Caki2 (cell line): ENCODE measurements around the gene NXN. TPM values are rescaled to one million over a fixed set of nuclear protein-coding genes. Genes with fewer than 3 reads are reported as not detected.
"Not testable (repeated sequence)": the region's sequence is repeated elsewhere in the genome, so short reads cannot be mapped to it uniquely, and the experiment has no call there.

Experiments used
- DNase-seq: peaks from one replicate; pipeline ENCODE4 v3.0.0-alpha.2; 2015; ENCODE audit warnings: low read depth
- in situ Hi-C: cut with HindIII; loops from 2 replicates; pipeline ENCODE4 v1.10.0; 2016; ENCODE audit warnings: low sequenced_read_pairs, low pct_unique_long_range_greater_than_20kb, mixed read lengths
- total RNA-seq: library from RNA; depleted of rRNA; stranded (reverse); fragments of >200 nt; shearing (Covaris generic); gene quantifications from 2 replicates; pipeline ENCODE4 v1.2.3, GENCODE V29; 2014; ENCODE audit warnings: low replicate concordance

NXN gene
- total RNA-seq, 1 experiment from 2014 or later: 65.7 TPM

DNA sequence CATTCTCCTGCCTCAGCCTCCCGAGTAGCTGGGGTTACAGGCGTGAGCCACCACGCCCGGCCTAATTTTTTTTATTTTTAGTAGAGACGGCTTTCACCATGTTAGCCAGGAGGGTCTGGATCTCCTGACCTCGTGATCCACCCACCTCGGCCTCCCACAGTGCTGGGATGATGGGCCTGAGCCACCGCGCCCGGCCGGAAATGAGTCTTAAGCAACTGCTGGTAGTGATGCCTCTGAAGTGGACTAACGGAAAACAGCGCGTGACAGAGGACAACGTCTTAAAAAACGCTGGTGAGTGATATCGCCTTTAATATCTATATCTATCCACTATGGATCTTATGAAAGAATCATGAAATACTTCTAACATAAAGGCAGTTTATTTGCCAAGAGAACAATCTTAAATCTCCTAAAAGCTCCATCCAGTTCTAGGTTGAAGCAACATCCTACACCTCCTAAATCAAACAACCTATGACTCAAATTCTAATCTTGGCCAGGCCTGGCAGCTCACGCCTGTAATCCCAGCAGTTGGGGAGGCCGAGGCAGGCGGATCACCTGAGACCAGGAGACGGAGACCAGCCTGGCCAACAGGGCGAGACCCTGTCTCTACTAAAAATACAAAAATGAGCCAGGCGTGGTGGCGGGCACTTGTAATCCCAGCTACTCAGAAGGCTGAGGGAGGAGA, 69.8 kb downstream of the NXN start:
- in situ Hi-C loops: no loop called here
- DNase-seq: no peak

DNA sequence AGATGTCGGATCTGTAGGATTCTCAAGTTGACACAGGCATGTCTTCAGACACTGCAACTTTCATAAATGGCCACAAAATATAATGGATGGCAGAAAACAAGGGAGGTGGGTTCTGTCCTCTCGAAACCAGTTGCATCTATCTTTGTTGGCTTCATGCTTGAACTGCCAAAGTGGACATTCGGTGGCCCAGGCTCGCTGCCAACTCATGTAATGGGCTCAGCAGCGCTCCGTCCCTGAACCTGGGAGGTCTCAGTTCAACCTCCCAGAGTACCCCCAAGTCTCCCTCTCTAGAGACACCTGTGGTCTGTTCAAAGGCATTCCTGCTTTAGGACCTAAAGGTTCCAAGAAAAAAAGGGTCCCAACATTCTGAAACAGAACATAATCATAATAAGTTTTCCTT, 71.9 kb downstream of the NXN start:
- in situ Hi-C loops: no loop called here
- DNase-seq: no peak

DNA sequence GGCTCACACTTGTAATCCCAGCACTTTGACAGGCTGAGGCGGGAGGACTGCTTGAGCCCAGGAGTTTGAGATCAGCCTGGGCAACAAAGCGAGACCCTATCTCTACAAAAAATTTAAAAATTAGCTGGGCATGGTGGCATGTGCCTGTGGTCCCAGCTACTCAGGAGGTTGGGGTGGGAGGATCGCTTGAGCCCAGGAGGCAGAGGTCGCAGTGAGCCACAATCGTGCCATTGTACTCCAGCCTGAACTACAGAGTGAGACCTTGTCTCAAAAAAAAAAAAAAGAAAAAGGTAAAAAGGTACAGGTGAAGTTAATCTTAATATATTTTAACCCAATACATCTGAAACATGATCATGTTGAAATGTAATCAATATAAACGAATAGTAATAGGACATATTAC, 73.9 kb downstream of the NXN start:
- DNase-seq, in situ Hi-C loops: not testable (repeated sequence)

DNA sequence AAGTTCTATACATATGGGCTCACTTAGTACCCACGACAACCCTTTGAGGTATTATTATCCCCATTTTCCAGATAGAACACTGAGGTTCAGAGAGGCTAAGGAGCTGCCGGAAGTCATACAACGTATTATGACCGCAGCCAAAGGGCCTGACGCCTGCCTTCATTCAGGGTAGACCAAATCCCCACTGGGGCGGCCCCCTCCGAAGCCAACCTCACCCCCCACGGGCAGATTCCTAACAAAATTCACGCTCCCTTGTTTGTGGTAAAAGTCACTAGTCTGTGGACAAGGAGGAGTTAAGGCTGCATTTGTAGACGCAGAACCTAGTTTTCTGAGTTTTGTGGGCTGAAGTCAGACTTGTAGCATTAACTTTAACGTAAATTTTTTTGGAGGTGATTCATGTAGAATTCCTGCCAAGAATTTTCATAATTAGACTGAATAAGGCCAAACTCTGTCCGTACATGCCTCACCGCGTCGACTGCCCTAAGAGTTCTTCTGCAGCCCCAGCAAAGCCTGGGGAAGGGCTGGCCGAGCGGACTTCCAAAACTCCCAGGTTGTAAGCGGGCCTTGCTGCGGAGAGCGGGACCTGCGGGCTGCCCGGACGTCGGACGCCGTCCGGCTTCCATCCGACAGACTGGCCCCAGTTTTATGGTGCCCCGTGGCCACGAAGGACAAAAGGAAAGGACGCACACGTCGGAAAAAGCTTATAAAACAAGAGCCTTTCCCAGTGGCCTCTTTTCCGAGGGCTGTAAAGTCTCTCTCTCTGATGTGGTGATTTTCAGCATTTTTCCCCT, 75.7 kb downstream of the NXN start:
- peak; percentile 56 for DNase-seq
- in situ Hi-C loops: no loop called here

DNA sequence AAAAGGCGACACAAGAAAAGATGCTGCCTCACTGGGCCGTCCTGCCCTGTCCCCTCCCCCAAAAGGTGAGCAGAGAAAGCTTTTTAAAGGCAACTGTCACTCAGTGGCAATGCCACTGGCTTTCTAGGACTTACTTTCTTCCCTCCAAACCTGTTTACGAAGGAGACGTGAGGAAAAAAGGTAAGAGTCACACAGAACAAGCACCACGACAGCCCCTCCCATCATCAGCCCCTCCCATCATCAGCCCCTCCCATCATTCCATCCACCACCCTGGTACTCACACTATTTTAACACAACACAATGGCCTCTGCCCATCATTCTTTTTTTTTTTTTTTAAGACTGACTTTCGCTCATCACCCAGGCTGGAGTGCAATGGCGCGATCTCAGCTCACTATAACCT, 77.1 kb downstream of the NXN start:
- no peak for DNase-seq
- in situ Hi-C loops: no loop called here

DNA sequence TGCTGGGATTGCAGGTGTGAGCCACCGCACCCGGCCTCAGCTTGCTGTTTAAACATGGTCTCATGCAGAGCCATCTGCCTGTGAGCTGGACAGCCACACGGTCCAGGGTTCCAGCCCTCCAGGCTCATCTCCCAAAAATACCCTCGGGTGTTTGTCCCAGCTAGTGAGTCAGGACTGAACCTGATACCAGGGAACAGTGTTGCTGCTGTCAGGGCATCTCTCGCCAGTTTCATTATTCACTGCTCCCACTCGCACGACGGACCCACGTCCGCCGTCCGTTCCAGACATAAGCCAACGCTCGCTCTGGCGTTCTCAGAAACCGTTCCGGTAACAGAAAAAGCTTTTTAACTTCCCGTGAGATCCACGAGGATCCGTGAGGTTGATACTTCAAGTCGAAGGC, 77.6 kb downstream of the NXN start:
- in situ Hi-C loops: no loop called here
- DNase-seq: no peak

DNA sequence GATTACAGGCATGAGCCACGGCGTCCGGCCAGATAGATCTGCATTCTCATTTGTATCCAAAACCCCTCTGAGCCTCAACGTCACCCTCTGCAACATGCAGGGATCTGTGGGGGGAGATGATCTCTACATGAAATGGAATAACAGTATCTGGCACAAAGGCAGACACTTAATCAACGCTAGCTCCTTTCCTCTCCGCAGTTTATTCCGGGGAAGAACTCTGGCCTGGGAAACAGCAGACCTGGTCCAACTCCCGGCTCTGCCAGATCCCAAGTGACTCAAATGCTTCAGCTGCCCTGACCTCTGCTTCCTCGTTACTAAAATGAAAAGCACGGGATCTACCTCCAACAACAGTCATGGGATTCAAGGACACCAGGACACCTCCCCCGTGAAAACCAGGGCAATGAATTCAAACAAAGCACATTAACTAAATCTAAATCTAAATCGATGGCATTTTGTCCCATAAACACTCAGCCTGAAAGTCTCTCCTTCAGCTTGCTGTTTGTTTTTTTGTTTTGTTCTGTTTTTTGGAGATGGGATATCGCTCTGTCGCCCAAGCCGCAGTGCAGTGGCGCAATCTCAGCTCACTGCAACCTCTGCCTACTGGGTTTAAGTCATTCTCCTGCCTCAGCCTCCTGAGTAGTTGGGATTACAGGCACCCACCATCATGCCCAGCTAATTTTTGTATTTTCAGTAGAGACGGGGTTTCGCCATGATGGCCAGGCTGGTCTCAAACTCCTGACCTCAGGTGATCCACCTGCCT, 78.2 kb downstream of the NXN start:
- in situ Hi-C loops: no loop called here
- DNase-seq: no peak

DNA sequence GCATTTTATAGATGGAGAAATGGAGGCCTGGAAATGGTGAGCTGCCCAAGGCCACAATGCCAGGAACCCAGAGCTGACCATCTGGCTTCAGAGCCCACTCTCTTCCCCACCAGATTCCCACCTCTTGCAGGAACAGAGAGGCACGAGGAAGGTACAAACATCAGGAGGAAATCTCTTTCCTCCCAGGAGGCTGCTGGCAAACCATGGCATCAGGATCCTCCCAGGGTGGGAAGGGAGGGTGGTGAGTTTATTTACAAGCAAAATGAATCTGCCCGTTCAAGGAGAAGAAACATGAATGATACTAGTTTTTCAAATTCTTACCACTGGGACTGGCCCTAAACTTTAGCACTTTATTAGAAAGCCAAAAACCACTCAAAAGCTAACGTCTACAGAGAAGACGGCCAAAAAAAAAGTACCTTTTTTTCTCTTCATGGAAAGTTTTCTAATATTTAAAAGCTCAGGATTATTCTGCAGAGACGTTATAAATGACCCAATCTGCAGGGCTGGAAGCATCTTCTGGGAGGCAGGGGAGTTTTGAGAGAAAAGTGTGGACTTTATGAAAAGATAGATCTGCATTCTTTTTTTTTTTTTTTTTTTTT, 79.1 kb downstream of the NXN start:
- in situ Hi-C loops: no loop called here
- DNase-seq: no peak

DNA sequence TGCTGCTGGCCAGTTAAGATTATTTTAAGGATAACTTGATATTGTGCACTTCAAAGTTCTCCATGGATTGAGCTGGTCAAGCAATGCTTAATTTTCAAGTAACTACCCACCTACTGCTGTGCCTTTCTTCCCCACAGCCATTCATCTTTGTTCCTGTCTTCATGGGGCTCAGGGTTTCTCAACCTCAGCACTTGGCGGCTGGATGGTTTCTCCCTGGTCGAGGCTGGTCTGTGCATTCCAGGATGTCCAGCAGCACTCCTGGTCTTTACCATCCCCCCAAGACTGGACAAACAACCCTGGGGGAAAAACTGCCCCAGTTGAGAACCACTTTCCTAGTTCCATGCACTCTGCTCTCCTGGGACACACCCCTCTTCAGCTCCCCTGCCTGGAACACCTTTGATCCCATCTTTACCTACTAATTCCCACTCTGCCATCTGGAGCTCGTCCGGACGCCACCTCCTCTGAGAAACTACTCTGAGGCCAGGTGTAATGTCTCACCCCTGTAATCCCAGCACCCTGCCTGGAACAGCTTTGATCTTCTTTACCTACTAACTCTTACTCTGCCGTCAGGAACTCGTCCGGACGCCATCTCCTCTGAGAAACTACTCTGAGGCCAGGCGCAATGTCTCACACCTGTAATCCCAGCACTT, 81.5 kb downstream of the NXN start:
- in situ Hi-C loops: no loop called here
- no peak for DNase-seq

DNA sequence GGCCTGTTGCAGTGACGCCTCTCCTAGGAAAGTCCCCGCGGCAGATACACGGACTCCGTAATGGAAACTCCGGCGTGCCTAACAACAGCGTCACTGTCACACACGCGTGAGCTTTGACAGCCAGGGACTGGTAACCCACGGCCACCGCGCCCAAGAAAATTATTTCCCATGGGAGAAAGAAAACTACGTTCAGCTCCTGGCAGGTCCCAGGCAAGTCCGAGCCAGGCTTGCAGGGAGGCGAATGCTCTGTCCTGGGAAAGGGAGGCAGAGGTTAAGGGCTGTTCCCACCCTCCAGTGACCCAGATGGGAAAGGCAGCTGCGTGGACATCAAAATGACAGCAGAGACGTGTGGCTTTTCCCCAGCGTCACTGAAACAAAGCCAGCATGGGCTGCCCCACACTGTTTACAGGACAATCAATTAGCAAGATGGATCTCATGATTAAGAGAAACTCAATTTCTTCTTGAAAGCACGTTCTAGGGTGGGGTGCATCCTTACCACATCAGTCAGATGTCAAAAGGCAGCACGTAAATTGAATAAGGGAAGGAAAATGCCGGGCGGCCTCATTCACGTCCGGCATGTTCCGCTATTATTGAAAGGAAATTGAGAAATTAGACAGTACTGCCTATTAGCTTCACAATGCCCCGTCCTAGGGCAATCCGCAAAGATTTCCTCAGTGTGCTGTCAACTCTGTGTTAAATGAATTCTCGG, 82.5 kb downstream of the NXN start:
- no peak for DNase-seq
- in situ Hi-C loops: no loop called here

DNA sequence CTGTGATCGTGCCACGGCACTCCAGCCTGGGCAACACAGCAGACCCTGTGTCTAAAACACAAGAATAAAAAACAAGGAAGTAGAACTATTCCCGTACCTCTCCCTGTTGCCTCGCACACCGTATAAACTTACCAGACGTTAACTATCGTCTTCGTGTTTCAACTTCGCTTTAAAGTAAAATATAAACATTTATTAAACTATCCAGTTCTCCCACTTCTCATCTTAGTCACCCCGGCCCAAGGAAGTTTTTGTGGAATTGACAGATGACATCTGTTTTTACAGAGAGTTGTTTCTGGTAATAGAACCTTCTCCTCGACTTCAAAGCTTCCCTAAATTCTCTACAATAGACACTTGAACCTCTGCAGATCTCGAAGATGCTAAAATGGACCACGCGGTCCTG, 83.1 kb downstream of the NXN start:
- in situ Hi-C loops: no loop called here
- DNase-seq: no peak

DNA sequence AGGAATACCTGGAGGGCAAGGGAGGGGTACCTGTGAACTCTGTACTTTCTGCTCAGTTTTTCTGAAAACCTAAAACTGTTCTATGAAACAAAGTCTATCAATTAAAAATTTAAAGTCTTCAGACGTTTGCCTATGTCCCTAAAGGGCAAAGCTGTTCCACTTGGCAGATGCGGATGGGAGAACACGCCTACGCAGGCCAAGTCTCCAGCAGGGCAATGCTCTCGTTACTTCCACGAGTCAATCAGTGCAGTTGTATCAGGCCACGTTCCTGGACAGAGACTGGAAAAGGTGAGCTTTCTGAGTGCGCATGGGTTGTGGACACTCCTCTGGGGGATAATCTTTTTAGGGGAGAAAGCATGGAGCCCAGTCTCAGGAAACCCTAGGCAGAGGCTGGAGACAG, 86.6 kb downstream of the NXN start:
- in situ Hi-C loops: no loop called here
- no peak for DNase-seq

DNA sequence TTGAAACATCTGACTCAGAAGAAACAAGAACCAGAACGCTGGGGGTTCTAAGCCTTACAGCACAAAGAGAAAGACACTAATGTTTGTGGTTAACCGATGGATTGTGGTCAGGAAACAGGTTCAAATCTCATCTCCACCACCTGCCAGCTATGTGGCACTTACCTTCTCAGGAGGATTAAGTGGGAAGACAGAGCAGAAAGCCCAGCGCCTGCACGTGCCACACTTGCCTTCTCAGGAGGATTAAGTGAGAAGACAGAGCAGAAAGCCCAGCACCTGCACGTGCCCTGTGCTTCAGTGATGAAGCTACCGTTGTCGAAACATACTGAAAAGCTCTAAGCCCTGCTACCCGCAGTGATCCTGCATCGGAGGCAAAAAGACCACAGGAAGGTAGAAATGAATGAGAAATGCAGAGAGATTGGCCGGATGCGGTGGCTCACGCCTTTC, 90.6 kb downstream of the NXN start:
- in situ Hi-C loops: no loop called here
- no peak for DNase-seq

DNA sequence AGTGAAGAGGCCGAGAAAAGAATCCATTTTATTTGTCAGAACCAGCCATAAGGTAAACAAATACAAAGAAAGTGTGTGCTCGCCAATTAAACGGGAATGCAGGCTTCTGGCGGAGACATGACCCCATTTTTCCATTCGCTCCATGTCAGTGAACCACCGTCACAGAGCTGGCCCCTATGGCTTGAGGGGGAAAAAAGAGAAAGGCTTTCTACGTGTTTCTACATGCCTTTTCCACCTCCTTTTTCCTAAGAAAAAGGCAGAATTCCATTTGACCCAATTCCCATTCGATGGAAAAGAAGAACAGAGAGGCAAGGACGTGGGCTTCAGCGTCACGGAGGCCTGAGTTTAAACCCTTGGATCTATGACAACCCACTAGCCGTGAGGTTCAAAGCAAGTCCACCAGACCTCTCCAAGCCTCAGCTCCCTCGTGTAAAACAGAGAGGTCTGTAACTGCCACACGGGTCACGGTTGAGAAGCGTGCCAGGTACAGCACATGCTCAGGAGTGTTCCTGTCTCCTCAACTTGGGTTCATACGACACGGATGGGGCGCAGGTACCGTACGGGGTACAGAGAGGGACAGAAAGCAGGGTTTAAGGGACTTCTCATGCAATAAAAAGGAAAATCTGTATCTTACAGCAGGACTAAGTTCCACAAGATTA, 91.9 kb downstream of the NXN start:
- in situ Hi-C loops: no loop called here

DNA sequence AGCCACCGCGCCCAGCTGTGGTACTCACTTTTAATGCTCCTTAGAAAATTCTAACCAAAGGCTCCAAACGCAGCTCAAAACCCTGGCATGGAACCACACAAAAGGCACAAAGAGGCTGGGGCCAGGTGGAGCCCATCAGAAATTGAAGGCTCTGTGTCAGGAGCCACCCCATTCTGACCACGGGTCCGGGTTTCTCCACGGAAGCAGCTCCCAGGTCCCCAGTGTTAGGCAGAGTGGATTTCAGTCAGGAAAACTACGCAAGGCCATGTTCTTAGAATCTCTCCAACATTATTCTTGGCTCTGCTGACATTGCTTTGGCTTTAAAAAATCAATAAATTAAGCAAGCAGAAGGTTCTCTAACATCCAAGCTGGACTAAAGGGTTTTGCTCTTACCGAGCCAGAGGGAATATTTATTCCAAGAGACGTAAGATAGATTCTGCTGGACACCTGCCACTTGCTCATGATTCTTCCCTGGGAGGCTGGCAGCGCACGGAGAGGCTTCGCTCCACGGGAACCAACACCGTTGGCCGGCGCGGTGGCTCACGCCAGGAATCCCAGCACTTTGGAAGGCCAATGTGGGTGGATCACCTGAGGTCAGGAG, 93.5 kb downstream of the NXN start:
- in situ Hi-C loops: no loop called here
- DNase-seq: no peak

More for the DNA sequence above, 91.9 kb downstream of the NXN start:
- no peak for DNase-seq

DNA sequence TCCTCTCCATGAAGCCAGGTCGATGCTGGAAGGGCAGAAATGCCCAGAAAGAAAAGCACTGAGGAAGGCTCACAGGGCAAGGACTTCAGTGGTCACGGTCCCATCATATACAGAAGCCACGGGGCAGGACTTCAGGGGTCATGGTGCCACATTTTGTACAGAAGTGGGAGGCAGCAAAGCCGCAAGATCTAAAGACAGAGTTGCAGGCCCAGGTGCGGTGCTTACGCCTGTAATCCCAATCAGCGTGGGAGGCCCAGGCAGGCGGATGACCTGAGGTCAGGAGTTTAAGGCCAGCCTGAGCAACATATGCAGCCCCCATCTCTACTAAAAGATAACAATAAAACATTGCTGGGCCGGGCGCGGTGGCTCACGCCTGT, 96.0 kb downstream of the NXN start:
- no peak for DNase-seq
- in situ Hi-C loops: no loop called here
